Coronary artery (tissue), 2 donors: Measurements from ENCODE around the gene MBD2.

Source experiments
- DNase-seq: peaks from one replicate; pipeline ENCODE4 v3.0.0-alpha.2; 2017; ENCODE audit warnings: low spot score
- H3K27ac ChIP-seq, 2 donors: fragments of 200-600 bp; sonication (generic); one replicate each; pipeline ENCODE4 v1.5.1; 2016 to 2019
- H3K4me3 ChIP-seq: fragments of 200-600 bp; sonication (generic); 2 replicates; pipeline ENCODE4 v1.5.1; 2016; ENCODE audit warnings: mild to moderate bottlenecking, moderate library complexity
- CTCF ChIP-seq: fragments of 200-600 bp; sonication (generic); IDR thresholded peaks from one replicate; pipeline ENCODE4 v1.5.1; 2019; ENCODE audit warnings: antibody characterized with exemption

The MBD2 gene

GRCh38 chr18:54184836-54185235 lies 39.6 kb downstream of the MBD2 start:
- Histone ChIP-seq H3K27ac (no peak overlapping the region), H3K4me3 (no peak overlapping the region)
- no peak for TF ChIP-seq CTCF
- DNase-seq = no peak

- H3K27ac ChIP-seq = no peak overlapping the region
- no peak for DNase-seq
Observed at GRCh38 chr18:54183390-54183789, 41.1 kb downstream of the MBD2 start.

GRCh38 chr18:54181856-54182602 lies 42.4 kb downstream of the MBD2 start:
- H3K4me3 ChIP-seq = no peak overlapping the region
- DNase-seq = no peak
- H3K27ac ChIP-seq = no peak overlapping the region
- no peak for TF ChIP-seq CTCF

More at GRCh38 chr18:54183390-54183789, 41.1 kb downstream of the MBD2 start:
- TF ChIP-seq CTCF = no peak
- H3K4me3 ChIP-seq = no peak overlapping the region

- no peak for TF ChIP-seq CTCF
- Histone ChIP-seq H3K4me3 (no peak overlapping the region), H3K27ac (no peak overlapping the region)
- no peak for DNase-seq
Observed at GRCh38 chr18:54173980-54174630, 50.4 kb downstream of the MBD2 start.

- no peak overlapping the region for H3K4me3 ChIP-seq
- no peak overlapping the region for H3K27ac ChIP-seq
- no peak for DNase-seq
- TF ChIP-seq CTCF = no peak
Observed at GRCh38 chr18:54173250-54173649, 51.2 kb downstream of the MBD2 start.

- Histone ChIP-seq H3K27ac (no peak overlapping the region), H3K4me3 (no peak overlapping the region)
- no peak for TF ChIP-seq CTCF
- no peak for DNase-seq
Observed at GRCh38 chr18:54169431-54170403, 54.8 kb downstream of the MBD2 start.
